K562 (cell line): Measurements from ENCODE around the gene CFAP54. TPM values are rescaled to one million over a fixed set of nuclear protein-coding genes. Genes with fewer than 3 reads are reported as not detected.

Experiments used
- ATAC-seq: fragments of 200-7000 bp; cut with Tn5 transposase; 3 replicates; pipeline ENCODE4 v1.9.1; 2020; ENCODE audit warnings: moderate library complexity
- BruUV-seq: library from RNA; stranded (reverse); fragments of 400-500 nt; replicated peaks from 2 replicates; lab custom pipeline; 2021; lab: Mats Ljungman, UMichigan
- CTCF ChIA-PET: fragments of 300-600 bp; formaldehyde crosslinking; extraction: SDS; loops from one replicate; lab custom pipeline; 2021; ENCODE audit warnings: low intra/inter-chr PET ratio; lab: Yijun Ruan, JAX
- POLR2A ChIA-PET: fragments of 300-600, 350-650 bp; sonication (Branson Sonifier 250); formaldehyde crosslinking; extraction: SDS; loops from one replicate; lab custom pipeline; 2021; ENCODE audit warnings: antibody characterized with exemption, inconsistent platforms; lab: Yijun Ruan, JAX
- DNase-seq, 4 experiments: peaks; one replicate each; pipeline versions ENCODE4 v3.0.0 to v3.0.0-alpha.2; 2011 to 2018; ENCODE audit warnings: low spot score in 3 of 4, mixed read lengths in 3 of 4; ENCODE audit errors: extremely low read depth in 1 of 4
- FAIRE-seq: peaks from 2 replicates; lab custom pipeline; 2011; peaks lifted over from hg19 to GRCh38; lab: Jason Lieb, UNC
- H2AFZ ChIP-seq: 2 replicates; pipeline ENCODE4 v1.6.0; 2011; ENCODE audit warnings: low read depth, low read length, control low read depth, inconsistent platforms
- H3K27ac ChIP-seq: fragments of 200-600 bp; 3 replicates; pipeline ENCODE4 v1.8.0; 2011; ENCODE audit warnings: low read depth, mild to moderate bottlenecking, control low read depth, inconsistent platforms, low read length, moderate library complexity, mixed read lengths; ENCODE audit errors: extremely low read depth
- H3K27me3 ChIP-seq, 2 experiments: fragments of 300-600 bp in 1 of 2; 2 replicates in 1 of 2; 3 replicates in 1 of 2; pipeline versions ENCODE4 v1.6.0 to v1.8.0; 2011; ENCODE audit warnings: inconsistent platforms in 2 of 2, low read length in 2 of 2, mild to moderate bottlenecking in 1 of 2, mixed read lengths in 1 of 2, moderate library complexity in 1 of 2; ENCODE audit not compliant: control insufficient read depth in 2 of 2, insufficient read depth in 2 of 2
- H3K36me3 ChIP-seq: fragments of 300-600 bp; 3 replicates; pipeline ENCODE4 v1.8.0; 2011; ENCODE audit warnings: mild to moderate bottlenecking, low read length, inconsistent platforms; ENCODE audit not compliant: control insufficient read depth, insufficient read depth
- H3K4me1 ChIP-seq, 2 experiments: fragments of 200-600 bp in 1 of 2; replicated peaks in 1 of 2; 2 replicates in 1 of 2; 3 replicates in 1 of 2; pipeline versions ENCODE4 v1.5.1 to v1.8.0; 2011; ENCODE audit warnings: inconsistent platforms in 2 of 2, low read length in 2 of 2, mild to moderate bottlenecking in 1 of 2, mixed read lengths in 1 of 2, moderate library complexity in 1 of 2; ENCODE audit not compliant: control insufficient read depth in 2 of 2, insufficient read depth in 2 of 2
- H3K4me2 ChIP-seq: 2 replicates; pipeline ENCODE4 v1.6.1; 2011; ENCODE audit warnings: low read length, control low read depth, inconsistent platforms, mixed read lengths; ENCODE audit not compliant: insufficient read depth
- H3K4me3 ChIP-seq: fragments of 200-600 bp; sonication (generic), shearing (Covaris generic); 2 replicates; pipeline ENCODE4 v1.5.1; 2016; ENCODE audit warnings: control low read depth, inconsistent platforms
- H3K79me2 ChIP-seq: fragments of 200-600 bp; 3 replicates; pipeline ENCODE4 v1.8.0; 2011; ENCODE audit warnings: low read length, inconsistent platforms; ENCODE audit not compliant: control insufficient read depth, insufficient read depth
- H3K9ac ChIP-seq, 2 experiments: 2 replicates each; pipeline versions ENCODE4 v1.6.0 to v1.6.1; 2011; ENCODE audit warnings: low read depth in 2 of 2, low read length in 2 of 2, control low read depth in 1 of 2, inconsistent platforms in 1 of 2, mild to moderate bottlenecking in 1 of 2, mixed read lengths in 1 of 2; ENCODE audit not compliant: insufficient read depth in 1 of 2
- H3K9me1 ChIP-seq: one replicate; pipeline ENCODE4 v1.6.0; 2011; ENCODE audit warnings: inconsistent platforms, mild to moderate bottlenecking, low read length, moderate library complexity; ENCODE audit not compliant: control insufficient read depth, insufficient read depth
- H3K9me3 ChIP-seq: replicated peaks from 2 replicates; pipeline ENCODE4 v1.5.1; 2011; ENCODE audit warnings: low read depth, low read length, inconsistent platforms; ENCODE audit not compliant: control insufficient read depth, insufficient read depth
- H4K20me1 ChIP-seq: replicated peaks from 2 replicates; pipeline ENCODE4 v1.6.1; 2011; ENCODE audit warnings: low read length, inconsistent platforms, mixed read lengths; ENCODE audit not compliant: control insufficient read depth, insufficient read depth
- ARNT ChIP-seq, 2 experiments: fragments of 450-650 bp; IDR thresholded peaks; 2 replicates each; pipeline ENCODE4 v1.6.1; 2016; ENCODE audit warnings: mild to moderate bottlenecking in 1 of 2
- CREB3L1 ChIP-seq: fragments of 450-650 bp; IDR thresholded peaks from 2 replicates; pipeline ENCODE4 v1.6.1; 2014; ENCODE audit warnings: low read depth, mild to moderate bottlenecking, moderate library complexity, borderline replicate concordance
- DDX20 ChIP-seq: fragments of 450-650 bp; IDR thresholded peaks from 2 replicates; pipeline ENCODE4 v1.6.1; 2016; ENCODE audit warnings: missing genetic modification characterization, low read depth, mild to moderate bottlenecking, missing compliant biosample characterization, moderate library complexity
- HMG20A ChIP-seq: fragments of 450-650 bp; formaldehyde crosslinking; conservative IDR thresholded peaks from 2 replicates; pipeline ENCODE4 v1.4.0; 2020; ENCODE audit warnings: mild to moderate bottlenecking, mixed read lengths
- HMG20B ChIP-seq: fragments of 250-450 bp; sonication (Bioruptor Pico); IDR thresholded peaks from 2 replicates; pipeline ENCODE4 v1.5.0; 2021; ENCODE audit warnings: mild to moderate bottlenecking
- KLF6 ChIP-seq: fragments of 250-450 bp; sonication (Bioruptor Pico); IDR thresholded peaks from 2 replicates; pipeline ENCODE4 v1.4.0; 2020; ENCODE audit warnings: mild to moderate bottlenecking, moderate library complexity, borderline replicate concordance
- NFRKB ChIP-seq: fragments of 450-650 bp; IDR thresholded peaks from 2 replicates; pipeline ENCODE4 v1.6.1; 2016; ENCODE audit warnings: low read depth
- NONO ChIP-seq, 2 experiments: fragments of 200-400 bp in 1 of 2; fragments of 450-650 bp in 1 of 2; formaldehyde crosslinking in 1 of 2; IDR thresholded peaks; 2 replicates each; pipeline ENCODE4 v1.6.1; 2017; ENCODE audit warnings: low read depth in 2 of 2, mild to moderate bottlenecking in 2 of 2, moderate library complexity in 2 of 2, low read length in 1 of 2
- PML ChIP-seq: IDR thresholded peaks from 2 replicates; pipeline ENCODE4 v1.6.1; 2012; ENCODE audit warnings: low read length, inconsistent platforms
- RBBP5 ChIP-seq: fragments of 200-600 bp; sonication (generic); IDR thresholded peaks from 2 replicates; pipeline ENCODE4 v1.6.1; 2012; ENCODE audit warnings: borderline replicate concordance, mild to moderate bottlenecking, low read length, control low read depth, inconsistent platforms; ENCODE audit not compliant: insufficient read depth, poor library complexity, severe bottlenecking
- SLC30A9 ChIP-seq: fragments of 250-450 bp; sonication (Bioruptor Pico); IDR thresholded peaks from 2 replicates; pipeline ENCODE4 v1.8.0; 2022; ENCODE audit warnings: mild to moderate bottlenecking, moderate library complexity
- SNAPC5 ChIP-seq: fragments of 250-450 bp; sonication (Bioruptor Pico); IDR thresholded peaks from 2 replicates; pipeline ENCODE4 v1.8.0; 2021; ENCODE audit warnings: moderate library complexity, mild to moderate bottlenecking, inconsistent platforms
- YY1 ChIP-seq, 3 experiments: IDR thresholded peaks; 2 replicates each; pipeline ENCODE4 v1.6.1; 2011; ENCODE audit warnings: low read length in 2 of 3, mild to moderate bottlenecking in 2 of 3, moderate library complexity in 2 of 3, borderline replicate concordance in 1 of 3, control low read depth in 1 of 3, low read depth in 1 of 3; ENCODE audit not compliant: insufficient read depth in 3 of 3, insufficient replicate concordance in 2 of 3, control insufficient read depth in 1 of 3, insufficient read length in 1 of 3; ENCODE audit errors: extremely low read depth in 1 of 3
- ZFP1 ChIP-seq: fragments of 450-650 bp; formaldehyde crosslinking; IDR thresholded peaks from 2 replicates; pipeline ENCODE4 v1.4.0; 2020; ENCODE audit warnings: mild to moderate bottlenecking, mixed read lengths
- ZNF124 ChIP-seq: sonication (generic); formaldehyde crosslinking; IDR thresholded peaks from 2 replicates; pipeline ENCODE4 v1.8.1; 2022; ENCODE audit warnings: missing genetic modification reagents
- ZNF217 ChIP-seq: sonication (generic); formaldehyde crosslinking; IDR thresholded peaks from 2 replicates; pipeline ENCODE4 v1.8.0; 2022; ENCODE audit warnings: mild to moderate bottlenecking, missing genetic modification reagents
- ZNF277 ChIP-seq: fragments of 250-450 bp; sonication (Bioruptor Pico); IDR thresholded peaks from 2 replicates; pipeline ENCODE4 v1.8.0; 2022; ENCODE audit warnings: inconsistent platforms, mild to moderate bottlenecking, moderate library complexity, borderline replicate concordance
- WGBS: fragments of 100-300 bp; shearing (Covaris generic); methylation state at CpG from one replicate; pipeline ENCODE4 v1.1.6; 2016; ENCODE audit warnings: low coverage, mixed read lengths; ENCODE audit not compliant: insufficient coverage; ENCODE audit errors: missing lambda C conversion rate; 5-methylcytosine and 5-hydroxymethylcytosine counted together
- in situ Hi-C: fragments of 300-500 bp; cut with MboI; formaldehyde crosslinking; loops from 4 replicates; pipeline ENCODE4 v1.15.0; 2018; ENCODE audit warnings: inconsistent platforms, mixed read lengths
- intact Hi-C: fragments of 100-400 bp; cut with micrococcal nuclease; formaldehyde crosslinking; loops from 2 replicates; pipeline ENCODE4 v1.14.2; 2022
- polyA plus RNA-seq, 8 experiments: library from polyadenylated mRNA; depleted of rRNA in 4 of 8; stranded (reverse) in 5 of 8; unstranded in 3 of 8; fragments of >200 nt; fragmentation: Nextera tagmentation in 2 of 8; fragmentation: Illumina TruSeq in 1 of 8; extraction: Ambion mirVana in 2 of 8; extraction: Trizol in 1 of 8; gene quantifications; 2 replicates each; pipeline versions ENCODE4 v1.2.1 to v1.2.3, GENCODE V29; 2011 to 2014; ENCODE audit warnings: inconsistent platforms in 1 of 8, missing spikeins in 1 of 8
- total RNA-seq, 7 experiments: library from RNA; depleted of rRNA in 6 of 7; stranded (reverse); fragments of >200 nt in 6 of 7; fragmentation: Illumina TruSeq in 2 of 7; extraction: Trizol in 2 of 7; gene quantifications; 2 replicates each; pipeline versions ENCODE4 v1.2.1 to v1.2.3, GENCODE V29; 2011 to 2021; ENCODE audit warnings: low replicate concordance in 1 of 7

The CFAP54 gene
- total and polyA plus RNA-seq, 9 of the 15 experiments (the other 6 are each of a cell fraction or from before 2014, with no cell fraction given), result 0.03 to 0.23 (median 0.10) TPM; not detected in 3

GRCh38 chr12:96883571-96883970 is 394.2 kb downstream of the CFAP54 start:
- Histone ChIP-seq H3K27me3 (no peaks in the 10 kb centered on the region; a peak in 1 of 5 replicates), H2AFZ (no peak overlapping the region), H4K20me1 (no peaks in the 10 kb centered on the region), H3K9me3 (no peaks in the 10 kb centered on the region), H3K36me3 (no peaks in the 10 kb centered on the region), H3K4me3 (no peak overlapping the region), H3K9me1 (no peaks in the 10 kb centered on the region), H3K79me2 (no peaks in the 10 kb centered on the region), H3K9ac (no peak overlapping the region), H3K4me1 (no peaks in the 10 kb centered on the region; a peak in 3 of 5 replicates), H3K4me2 (no peak overlapping the region), H3K27ac (no peak overlapping the region)
- POLR2A ChIA-PET, result interaction anchor here (0.6 kb wide), 2 partner anchors 17 to 474 kb away, joined by 3 read pairs; no protein-coding TSS in a partner anchor
- FAIRE-seq (no peak), DNase-seq (no peak), ATAC-seq (no peak)
- no peak for TF ChIP-seq ARNT (IDR thresholded peaks at IDR 0.05)
- TF ChIP-seq ZFP1, result no peak
- no peak for TF ChIP-seq NFRKB
- TF ChIP-seq YY1 (IDR thresholded peaks at IDR 0.05; ENCODE audit: borderline replicate concordance in 1 of 3, control insufficient read depth in 1 of 3, extremely low read depth in 1 of 3, insufficient read depth in 3 of 3, insufficient read length in 1 of 3, insufficient replicate concordance in 2 of 3, low read depth in 1 of 3, low read length in 2 of 3), result no peak
- no peak for TF ChIP-seq PML
- TF ChIP-seq RBBP5, result no peak
- no peak for TF ChIP-seq ZNF277 (CRISPR knock-in tag)
- no peak for TF ChIP-seq KLF6 (CRISPR knock-in tag)
- TF ChIP-seq ZNF124 (CRISPR knock-in tag), result no peak
- no peak for TF ChIP-seq NONO (IDR thresholded peaks at IDR 0.05; ENCODE audit: low read depth in 2 of 2, low read length in 1 of 2)
- no peak for TF ChIP-seq DDX20
- TF ChIP-seq ZNF217 (CRISPR knock-in tag), result no peak
- no peak for TF ChIP-seq HMG20A
- TF ChIP-seq HMG20B (CRISPR knock-in tag), result no peak
- TF ChIP-seq SNAPC5 (CRISPR knock-in tag), result no peak
- TF ChIP-seq CREB3L1, result no peak
- no peak for TF ChIP-seq SLC30A9
- intact Hi-C loops, result no loop called here
- WGBS, result 33% methylated on average over 4 of the region's 4 CpGs
- in situ Hi-C loops, result no loop called here
- BruUV-seq, result no TSS peak
- CTCF ChIA-PET, result no interaction called here
